ENCODE data around the gene KCNMB2.

KCNMB2 gene

GRCh38 chr3:178823150-178823549 is 286.9 kb downstream of the KCNMB2 start:
- H3K27me3 ChIP-seq (ENCODE audit: control insufficient read depth, insufficient read depth, low read length): no peaks in the 10 kb centered on the region

GRCh38 chr3:178823591-178824246 is 287.5 kb downstream of the KCNMB2 start:
- no peak overlapping the region for H3K9ac ChIP-seq (ENCODE audit: low read length)
- H3K4me1 ChIP-seq (ENCODE audit: control insufficient read depth, insufficient read depth, low read length): no peaks in the 10 kb centered on the region
- H3K9me3 ChIP-seq (ENCODE audit: control insufficient read depth, low read length): no peaks in the 10 kb centered on the region
- no peaks in the 10 kb centered on the region for H3K27me3 ChIP-seq (ENCODE audit: control insufficient read depth, insufficient read depth, low read length)
- no peak overlapping the region for H3K4me3 ChIP-seq (ENCODE audit: low read length)
- H3K36me3 ChIP-seq (ENCODE audit: control insufficient read depth, insufficient read depth, low read length): no peaks in the 10 kb centered on the region

More at GRCh38 chr3:178823150-178823549, 286.9 kb downstream of the KCNMB2 start:
- no peak overlapping the region for H3K9ac ChIP-seq (ENCODE audit: low read length)
- H3K36me3 ChIP-seq (ENCODE audit: control insufficient read depth, insufficient read depth, low read length): no peaks in the 10 kb centered on the region
- H3K9me3 ChIP-seq (ENCODE audit: control insufficient read depth, low read length): no peaks in the 10 kb centered on the region
- no peaks in the 10 kb centered on the region for H3K4me1 ChIP-seq (ENCODE audit: control insufficient read depth, insufficient read depth, low read length)
- H3K4me3 ChIP-seq (ENCODE audit: low read length): no peak overlapping the region

DNA sequence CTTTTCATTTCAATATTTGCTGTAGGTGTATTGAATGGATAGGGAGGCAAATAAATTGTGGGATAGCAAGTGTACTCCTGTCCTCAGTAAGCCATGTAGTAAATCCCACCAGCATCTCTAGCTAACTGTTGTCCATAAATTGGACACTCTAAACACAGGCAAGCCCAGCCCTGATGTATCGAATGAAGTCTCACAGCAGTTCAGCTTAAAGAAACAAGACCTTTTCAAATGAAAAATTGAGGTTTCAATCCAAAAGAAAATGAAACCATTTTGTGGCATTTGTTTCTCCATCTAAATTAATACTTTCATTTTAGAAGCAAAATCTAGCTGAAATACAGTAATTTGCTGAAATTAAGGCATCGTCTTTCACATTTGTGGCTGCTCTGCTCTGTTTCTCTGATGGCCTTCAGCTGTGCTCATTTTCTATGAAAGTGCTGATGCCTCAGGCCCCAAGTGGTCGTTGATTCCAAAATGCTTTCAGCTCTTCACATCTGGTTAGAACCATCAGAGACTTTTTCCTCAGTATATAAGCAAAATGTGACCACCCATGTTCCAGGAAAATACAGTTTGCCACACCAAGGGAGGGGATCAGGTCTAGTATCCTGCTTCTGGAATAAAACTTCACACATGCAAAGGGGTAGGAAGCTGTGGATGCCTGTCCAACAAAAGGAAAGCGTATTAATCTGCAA is 290.3 kb downstream of the KCNMB2 start:
- H3K4me1 ChIP-seq (ENCODE audit: control insufficient read depth, insufficient read depth, low read length): no peaks in the 10 kb centered on the region
- no peak overlapping the region for H3K4me3 ChIP-seq (ENCODE audit: low read length)
- H3K27me3 ChIP-seq (ENCODE audit: control insufficient read depth, insufficient read depth, low read length): no peaks in the 10 kb centered on the region
- no peaks in the 10 kb centered on the region for H3K36me3 ChIP-seq (ENCODE audit: control insufficient read depth, insufficient read depth, low read length)
- H3K9ac ChIP-seq (ENCODE audit: low read length): no peak overlapping the region
- H3K9me3 ChIP-seq (ENCODE audit: control insufficient read depth, low read length): no peaks in the 10 kb centered on the region

GRCh38 chr3:178827285-178827856 is 291.1 kb downstream of the KCNMB2 start:
- Histone ChIP-seq H3K9ac (ENCODE audit: low read length) (no peak overlapping the region), H3K4me3 (ENCODE audit: low read length) (no peak overlapping the region), H3K9me3 (ENCODE audit: control insufficient read depth, low read length) (no peaks in the 10 kb centered on the region), H3K4me1 (ENCODE audit: control insufficient read depth, insufficient read depth, low read length) (no peaks in the 10 kb centered on the region), H3K27me3 (ENCODE audit: control insufficient read depth, insufficient read depth, low read length) (no peaks in the 10 kb centered on the region), H3K36me3 (ENCODE audit: control insufficient read depth, insufficient read depth, low read length) (no peaks in the 10 kb centered on the region)

- H3K9ac ChIP-seq (ENCODE audit: low read length): no peak overlapping the region
- no peaks in the 10 kb centered on the region for H3K4me1 ChIP-seq (ENCODE audit: control insufficient read depth, insufficient read depth, low read length)
- no peak overlapping the region for H3K4me3 ChIP-seq (ENCODE audit: low read length)
- no peaks in the 10 kb centered on the region for H3K27me3 ChIP-seq (ENCODE audit: control insufficient read depth, insufficient read depth, low read length)
- H3K36me3 ChIP-seq (ENCODE audit: control insufficient read depth, insufficient read depth, low read length): no peaks in the 10 kb centered on the region
- H3K9me3 ChIP-seq (ENCODE audit: control insufficient read depth, low read length): no peaks in the 10 kb centered on the region
Observed at GRCh38 chr3:178833695-178834094, 297.5 kb downstream of the KCNMB2 start.

GRCh38 chr3:178835033-178835432 is 298.8 kb downstream of the KCNMB2 start:
- Histone ChIP-seq H3K4me3 (ENCODE audit: low read length) (no peak overlapping the region), H3K4me1 (ENCODE audit: control insufficient read depth, insufficient read depth, low read length) (no peaks in the 10 kb centered on the region), H3K27me3 (ENCODE audit: control insufficient read depth, insufficient read depth, low read length) (no peaks in the 10 kb centered on the region), H3K9ac (ENCODE audit: low read length) (no peak overlapping the region), H3K36me3 (ENCODE audit: control insufficient read depth, insufficient read depth, low read length) (no peaks in the 10 kb centered on the region), H3K9me3 (ENCODE audit: control insufficient read depth, low read length) (no peaks in the 10 kb centered on the region)

DNA sequence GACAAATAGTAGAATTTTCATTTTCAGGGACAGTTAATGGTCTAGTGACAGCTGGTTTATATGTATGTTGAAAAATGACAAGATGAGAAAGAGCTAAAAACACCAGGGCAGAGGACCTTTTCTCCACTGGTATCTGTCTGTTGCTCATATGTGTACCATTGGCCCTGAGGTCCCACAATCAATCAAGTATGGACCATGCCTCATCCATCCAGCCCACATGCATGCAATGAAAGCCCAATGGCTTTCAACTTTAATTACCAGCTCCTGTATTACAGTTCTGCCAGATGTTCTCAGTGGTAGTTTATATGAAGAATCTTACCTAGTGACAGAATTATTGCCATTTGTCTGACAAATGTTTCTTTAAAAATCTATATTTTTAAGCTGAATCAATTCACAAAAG is 301.3 kb downstream of the KCNMB2 start:
- Histone ChIP-seq H3K4me1 (ENCODE audit: control insufficient read depth, insufficient read depth, low read length) (no peaks in the 10 kb centered on the region), H3K9me3 (ENCODE audit: control insufficient read depth, low read length) (no peaks in the 10 kb centered on the region), H3K36me3 (ENCODE audit: control insufficient read depth, insufficient read depth, low read length) (no peaks in the 10 kb centered on the region), H3K9ac (ENCODE audit: low read length) (no peak overlapping the region), H3K4me3 (ENCODE audit: low read length) (no peak overlapping the region), H3K27me3 (ENCODE audit: control insufficient read depth, insufficient read depth, low read length) (no peaks in the 10 kb centered on the region)

DNA sequence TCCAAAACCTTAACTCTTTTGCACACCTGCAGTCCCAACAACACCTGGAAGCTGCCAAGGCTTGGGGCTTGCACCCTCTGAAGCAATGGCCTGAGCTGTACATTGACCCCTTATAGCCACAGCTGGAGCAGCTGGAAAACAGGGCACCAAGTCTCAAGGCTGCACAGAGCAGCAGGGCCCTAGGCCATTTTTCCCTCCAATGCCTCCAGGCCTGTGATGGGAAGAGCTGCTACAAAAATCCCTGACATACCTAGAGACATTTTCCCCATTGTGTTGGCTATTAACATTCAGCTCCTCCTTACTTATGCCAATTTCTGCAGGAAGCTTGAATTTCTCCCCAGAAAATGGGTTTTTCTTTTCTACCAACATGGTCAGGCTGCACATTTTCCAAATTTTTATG is 304.4 kb downstream of the KCNMB2 start:
- Histone ChIP-seq H3K4me1 (ENCODE audit: control insufficient read depth, insufficient read depth, low read length) (no peaks in the 10 kb centered on the region), H3K36me3 (ENCODE audit: control insufficient read depth, insufficient read depth, low read length) (no peaks in the 10 kb centered on the region), H3K4me3 (ENCODE audit: low read length) (no peak overlapping the region), H3K27me3 (ENCODE audit: control insufficient read depth, insufficient read depth, low read length) (no peaks in the 10 kb centered on the region), H3K9me3 (ENCODE audit: control insufficient read depth, low read length) (no peaks in the 10 kb centered on the region), H3K9ac (ENCODE audit: low read length) (no peak overlapping the region)

DNA sequence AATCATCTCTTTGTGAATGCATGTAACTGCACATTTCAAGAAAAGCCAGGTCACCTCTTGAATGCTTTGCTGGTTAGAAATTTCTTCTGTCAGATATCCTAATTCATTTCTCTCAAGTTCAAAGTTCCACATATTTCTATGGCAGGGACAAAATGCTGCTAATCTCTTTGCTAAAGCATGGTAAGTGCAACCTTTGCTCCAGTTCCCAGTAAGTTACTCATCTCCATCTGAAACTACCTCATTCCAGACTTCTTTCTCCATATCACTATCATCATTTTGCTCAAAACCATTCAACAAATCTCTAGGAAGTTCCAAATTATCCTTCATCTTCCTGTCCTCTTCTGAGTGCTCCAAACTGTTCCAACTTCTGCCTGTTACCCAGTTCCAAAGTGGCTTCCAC is 304.8 kb downstream of the KCNMB2 start:
- no peaks in the 10 kb centered on the region for H3K9me3 ChIP-seq (ENCODE audit: control insufficient read depth, low read length)
- no peaks in the 10 kb centered on the region for H3K27me3 ChIP-seq (ENCODE audit: control insufficient read depth, insufficient read depth, low read length)
- no peak overlapping the region for H3K9ac ChIP-seq (ENCODE audit: low read length)
- H3K4me3 ChIP-seq (ENCODE audit: low read length): no peak overlapping the region
- no peaks in the 10 kb centered on the region for H3K36me3 ChIP-seq (ENCODE audit: control insufficient read depth, insufficient read depth, low read length)
- no peaks in the 10 kb centered on the region for H3K4me1 ChIP-seq (ENCODE audit: control insufficient read depth, insufficient read depth, low read length)

DNA sequence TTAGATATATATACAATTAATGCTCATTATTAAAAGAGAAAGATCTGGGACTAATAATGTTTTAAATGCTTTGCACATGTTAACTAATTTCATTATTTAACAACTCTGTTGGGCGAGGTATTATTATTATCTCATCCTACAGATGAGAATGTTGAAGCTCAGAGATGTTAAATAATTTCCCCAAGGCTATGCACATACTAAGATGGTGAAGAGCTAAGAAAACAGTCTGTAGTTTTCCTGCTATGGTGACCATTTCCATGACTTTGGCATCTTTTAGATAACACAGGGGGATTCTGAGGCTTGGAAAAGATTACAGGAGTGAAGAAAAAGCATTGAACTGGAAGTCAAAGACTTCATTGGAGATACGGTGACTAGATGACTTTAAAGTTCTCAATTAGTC is 308.7 kb downstream of the KCNMB2 start:
- no peak overlapping the region for H3K9ac ChIP-seq (ENCODE audit: low read length)
- H3K4me1 ChIP-seq (ENCODE audit: control insufficient read depth, insufficient read depth, low read length): no peaks in the 10 kb centered on the region
- H3K27me3 ChIP-seq (ENCODE audit: control insufficient read depth, insufficient read depth, low read length): no peaks in the 10 kb centered on the region
- no peaks in the 10 kb centered on the region for H3K36me3 ChIP-seq (ENCODE audit: control insufficient read depth, insufficient read depth, low read length)
- no peak overlapping the region for H3K4me3 ChIP-seq (ENCODE audit: low read length)
- H3K9me3 ChIP-seq (ENCODE audit: control insufficient read depth, low read length): no peaks in the 10 kb centered on the region

- Histone ChIP-seq H3K36me3 (ENCODE audit: control insufficient read depth, insufficient read depth, low read length) (no peaks in the 10 kb centered on the region), H3K4me3 (ENCODE audit: low read length) (no peak overlapping the region), H3K4me1 (ENCODE audit: control insufficient read depth, insufficient read depth, low read length) (no peaks in the 10 kb centered on the region), H3K9me3 (ENCODE audit: control insufficient read depth, low read length) (no peaks in the 10 kb centered on the region), H3K9ac (ENCODE audit: low read length) (no peak overlapping the region), H3K27me3 (ENCODE audit: control insufficient read depth, insufficient read depth, low read length) (no peaks in the 10 kb centered on the region)
Observed at GRCh38 chr3:178845420-178846118, 309.3 kb downstream of the KCNMB2 start.

DNA sequence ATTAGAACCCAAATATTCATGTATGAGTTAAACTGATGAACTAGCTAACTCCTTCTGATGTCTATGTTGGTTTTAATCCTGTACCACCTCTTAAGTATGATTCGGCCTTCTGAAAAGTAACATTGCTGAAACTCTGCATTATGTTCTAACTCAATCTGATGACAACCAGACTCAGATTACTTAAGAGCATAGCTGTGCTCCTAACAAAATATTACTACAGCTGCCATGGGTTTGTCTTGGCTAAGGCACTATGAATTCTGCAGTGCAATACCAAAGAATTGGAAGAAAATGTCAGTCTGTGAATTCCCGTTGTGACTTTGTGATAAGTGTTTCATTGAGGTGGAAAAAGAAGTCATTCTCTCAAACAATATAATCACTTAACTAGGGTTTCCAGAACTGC is 311.0 kb downstream of the KCNMB2 start:
- Histone ChIP-seq H3K27me3 (ENCODE audit: control insufficient read depth, insufficient read depth, low read length) (no peaks in the 10 kb centered on the region), H3K4me1 (ENCODE audit: control insufficient read depth, insufficient read depth, low read length) (no peaks in the 10 kb centered on the region)

More for the DNA sequence above, 311.0 kb downstream of the KCNMB2 start:
- Histone ChIP-seq H3K36me3 (ENCODE audit: control insufficient read depth, insufficient read depth, low read length) (no peaks in the 10 kb centered on the region), H3K4me3 (ENCODE audit: low read length) (no peak overlapping the region), H3K9ac (ENCODE audit: low read length) (no peak overlapping the region), H3K9me3 (ENCODE audit: control insufficient read depth, low read length) (no peaks in the 10 kb centered on the region)

Data from mucosa of stomach (tissue), 1 donor.